Liver (tissue), 9 donors: Measurements from ENCODE around the gene TRNT1. TPM values are rescaled to one million over a fixed set of nuclear protein-coding genes. Genes with fewer than 3 reads are reported as not detected.

ENCODE experiments used
- DNase-seq: peaks from one replicate; pipeline ENCODE4 v3.0.0-alpha.2; 2017; ENCODE audit warnings: low spot score
- H3K27ac ChIP-seq, 2 donors: one replicate each; pipeline ENCODE4 v1.7.0; 2013; ENCODE audit warnings: inconsistent platforms in 2 of 2, low read length in 2 of 2, control low read depth in 1 of 2, low read depth in 1 of 2, mild to moderate bottlenecking in 1 of 2
- H3K27me3 ChIP-seq, 4 donors: one replicate each; pipeline versions ENCODE4 v1.6.1 to v1.7.0; 2013; ENCODE audit warnings: low read length in 3 of 4, inconsistent platforms in 1 of 4, mild to moderate bottlenecking in 1 of 4, moderate library complexity in 1 of 4; ENCODE audit not compliant: control insufficient read depth in 4 of 4, insufficient read depth in 4 of 4
- H3K36me3 ChIP-seq, 4 donors: one replicate each; pipeline versions ENCODE4 v1.6.1 to v1.7.0; 2013; ENCODE audit warnings: low read length in 3 of 4, mild to moderate bottlenecking in 3 of 4, low read depth in 1 of 4, moderate library complexity in 1 of 4; ENCODE audit not compliant: control insufficient read depth in 4 of 4, insufficient read depth in 3 of 4
- H3K4me1 ChIP-seq, 4 donors: one replicate each; pipeline versions ENCODE4 v1.6.1 to v1.7.0; 2013; ENCODE audit warnings: low read length in 3 of 4, mild to moderate bottlenecking in 3 of 4, moderate library complexity in 1 of 4; ENCODE audit not compliant: control insufficient read depth in 4 of 4, insufficient read depth in 4 of 4
- H3K4me3 ChIP-seq, 3 donors: one replicate each; pipeline versions ENCODE4 v1.6.1 to v1.7.0; 2013; ENCODE audit warnings: low read length in 3 of 3, control low read depth in 1 of 3, low read depth in 1 of 3, mild to moderate bottlenecking in 1 of 3
- H3K9ac ChIP-seq, 2 donors: one replicate each; pipeline ENCODE4 v1.7.0; 2013; ENCODE audit warnings: low read length in 2 of 2, mild to moderate bottlenecking in 2 of 2, moderate library complexity in 2 of 2, control low read depth in 1 of 2, low read depth in 1 of 2
- H3K9me3 ChIP-seq, 4 donors: one replicate each; pipeline versions ENCODE4 v1.6.1 to v1.7.0; 2013; ENCODE audit warnings: low read length in 3 of 4; ENCODE audit not compliant: control insufficient read depth in 4 of 4
- EGR1 ChIP-seq, 2 donors: IDR thresholded peaks; 2 replicates each; pipeline ENCODE4 v1.6.1; 2016 to 2018; ENCODE audit warnings: antibody characterized with exemption in 2 of 2, low read depth in 2 of 2
- FOXA1 ChIP-seq: IDR thresholded peaks from 2 replicates; pipeline ENCODE4 v1.6.1; 2016; ENCODE audit warnings: antibody characterized with exemption
- FOXA2 ChIP-seq: IDR thresholded peaks from 2 replicates; pipeline ENCODE4 v1.6.1; 2016; ENCODE audit warnings: antibody characterized with exemption
- GABPA ChIP-seq, 2 donors: IDR thresholded peaks in 1 of 2; conservative IDR thresholded peaks in 1 of 2; 2 replicates each; pipeline ENCODE4 v1.6.1; 2016; ENCODE audit warnings: antibody characterized with exemption in 2 of 2, mild to moderate bottlenecking in 1 of 2, moderate library complexity in 1 of 2
- HNF4A ChIP-seq, 2 donors: conservative IDR thresholded peaks; 2 replicates each; pipeline ENCODE4 v1.6.1; 2016; ENCODE audit warnings: antibody characterized with exemption in 2 of 2, mild to moderate bottlenecking in 2 of 2
- HNF4G ChIP-seq: IDR thresholded peaks from 2 replicates; pipeline ENCODE4 v1.6.1; 2016; ENCODE audit warnings: antibody characterized with exemption
- JUND ChIP-seq, 2 donors: IDR thresholded peaks; 2 replicates each; pipeline ENCODE4 v1.6.1; 2016; ENCODE audit warnings: antibody characterized with exemption in 2 of 2
- NR2F2 ChIP-seq: IDR thresholded peaks from 2 replicates; pipeline ENCODE4 v1.6.1; 2016; ENCODE audit warnings: antibody characterized with exemption
- RAD21 ChIP-seq, 2 donors: IDR thresholded peaks; 2 replicates each; pipeline ENCODE4 v1.6.1; 2016; ENCODE audit warnings: antibody characterized with exemption in 2 of 2, mild to moderate bottlenecking in 2 of 2
- RXRA ChIP-seq, 2 donors: IDR thresholded peaks; 2 replicates each; pipeline ENCODE4 v1.6.1; 2017 to 2018; ENCODE audit warnings: antibody characterized with exemption in 2 of 2, mild to moderate bottlenecking in 1 of 2
- TAF1 ChIP-seq: conservative IDR thresholded peaks from 2 replicates; pipeline ENCODE4 v1.6.1; 2016; ENCODE audit warnings: antibody characterized with exemption, mild to moderate bottlenecking
- YY1 ChIP-seq: IDR thresholded peaks from 2 replicates; pipeline ENCODE4 v1.6.1; 2016; ENCODE audit warnings: antibody characterized with exemption, mild to moderate bottlenecking
- WGBS: extraction: QIAGEN DNeasy Blood & Tissue Kit; methylation state at CpG from one replicate; pipeline ENCODE4 v1.1.7; 2013; 5-methylcytosine and 5-hydroxymethylcytosine counted together
- polyA plus RNA-seq, 2 donors: library from polyadenylated mRNA; stranded (reverse) in 1 of 2; unstranded in 1 of 2; fragments of 200-250 nt in 1 of 2; fragments of >200 nt in 1 of 2; fragmentation: Nextera tagmentation in 1 of 2; extraction: Ambion mirVana in 1 of 2; gene quantifications; one replicate each; pipeline versions ENCODE4 v1.2.1 to v1.2.3, GENCODE V29; 2013 to 2015
- total RNA-seq, 2 donors: library from RNA; depleted of rRNA; stranded (reverse); fragments of >200 nt; gene quantifications; one replicate each; pipeline ENCODE4 v1.2.3, GENCODE V29; 2014
- TF ChIP-seq, protein P1 (sequence below): fragments of 150-350 bp; IDR thresholded peaks from 2 replicates; pipeline ENCODE4 v1.5.1; 2017; ENCODE audit warnings: improper control_type of control experiment, low read depth, low read length; ENCODE audit not compliant: missing input control
- TF ChIP-seq, protein P2 (sequence below): IDR thresholded peaks from 2 replicates; pipeline ENCODE4 v1.6.1; 2016; ENCODE audit warnings: antibody characterized with exemption
- TF ChIP-seq, protein P3 (sequence below): IDR thresholded peaks from 2 replicates; pipeline ENCODE4 v1.6.1; 2016; ENCODE audit warnings: antibody characterized with exemption, mild to moderate bottlenecking
- TF ChIP-seq, protein P4 (sequence below): IDR thresholded peaks from 2 replicates; pipeline ENCODE4 v1.6.1; 2016; ENCODE audit warnings: antibody characterized with exemption
- donor health status: healthy.
- donor health status: healthy.
- donor health status: healthy.
- donor health status: healthy.
- donor health status: healthy.

The TRNT1 gene
- total and polyA plus RNA-seq, 4 donors: 6.4 to 18.2 (median 11.3) TPM

DNA sequence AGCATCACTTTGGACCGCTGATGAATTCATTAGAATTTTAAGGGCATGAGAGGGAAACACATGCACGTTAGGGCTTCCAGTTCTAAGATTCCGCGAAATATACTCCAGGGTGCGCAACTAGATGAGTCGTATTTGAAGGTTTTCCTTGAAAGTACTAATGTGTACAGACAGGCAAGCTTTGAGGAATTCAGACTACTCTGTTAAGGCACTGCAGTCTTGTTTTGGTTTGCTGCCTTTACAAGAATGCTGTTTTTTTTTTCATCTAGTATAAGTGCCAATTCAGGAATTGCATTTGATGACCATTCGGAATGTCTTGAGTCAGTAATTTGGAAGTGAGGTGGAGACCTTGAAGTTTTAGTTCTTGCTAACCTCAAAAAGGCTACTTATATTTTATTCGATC is 19.1 kb downstream of the TRNT1 start:
- Histone ChIP-seq H3K9me3 (no peaks in the 10 kb centered on the region), H3K36me3 (peaks cover 3 to 70% (median 63%) of the 10 kb centered on the region in 4 donors), H3K4me1 (peaks cover 0 to 1% (median 0%) of the 10 kb centered on the region in 4 donors), H3K27me3 (no peaks in the 10 kb centered on the region), H3K9ac (no peak overlapping the region), H3K27ac (no peak overlapping the region), H3K4me3 (no peak overlapping the region)
- DNase-seq: no peak
- WGBS: 96% methylated on average over 8 of the region's 8 CpGs
- TF ChIP-seq, protein P1, sequence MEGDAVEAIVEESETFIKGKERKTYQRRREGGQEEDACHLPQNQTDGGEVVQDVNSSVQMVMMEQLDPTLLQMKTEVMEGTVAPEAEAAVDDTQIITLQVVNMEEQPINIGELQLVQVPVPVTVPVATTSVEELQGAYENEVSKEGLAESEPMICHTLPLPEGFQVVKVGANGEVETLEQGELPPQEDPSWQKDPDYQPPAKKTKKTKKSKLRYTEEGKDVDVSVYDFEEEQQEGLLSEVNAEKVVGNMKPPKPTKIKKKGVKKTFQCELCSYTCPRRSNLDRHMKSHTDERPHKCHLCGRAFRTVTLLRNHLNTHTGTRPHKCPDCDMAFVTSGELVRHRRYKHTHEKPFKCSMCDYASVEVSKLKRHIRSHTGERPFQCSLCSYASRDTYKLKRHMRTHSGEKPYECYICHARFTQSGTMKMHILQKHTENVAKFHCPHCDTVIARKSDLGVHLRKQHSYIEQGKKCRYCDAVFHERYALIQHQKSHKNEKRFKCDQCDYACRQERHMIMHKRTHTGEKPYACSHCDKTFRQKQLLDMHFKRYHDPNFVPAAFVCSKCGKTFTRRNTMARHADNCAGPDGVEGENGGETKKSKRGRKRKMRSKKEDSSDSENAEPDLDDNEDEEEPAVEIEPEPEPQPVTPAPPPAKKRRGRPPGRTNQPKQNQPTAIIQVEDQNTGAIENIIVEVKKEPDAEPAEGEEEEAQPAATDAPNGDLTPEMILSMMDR: no peak
- TF ChIP-seq JUND (IDR thresholded peaks at IDR 0.05): no peak
- no peak for TF ChIP-seq EGR1 (IDR thresholded peaks at IDR 0.05; ENCODE audit: low read depth in 2 of 2)
- TF ChIP-seq, protein P2, sequence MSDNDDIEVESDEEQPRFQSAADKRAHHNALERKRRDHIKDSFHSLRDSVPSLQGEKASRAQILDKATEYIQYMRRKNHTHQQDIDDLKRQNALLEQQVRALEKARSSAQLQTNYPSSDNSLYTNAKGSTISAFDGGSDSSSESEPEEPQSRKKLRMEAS: no peak
- TF ChIP-seq NR2F2: no peak
- TF ChIP-seq HNF4G: no peak
- TF ChIP-seq, protein P3, sequence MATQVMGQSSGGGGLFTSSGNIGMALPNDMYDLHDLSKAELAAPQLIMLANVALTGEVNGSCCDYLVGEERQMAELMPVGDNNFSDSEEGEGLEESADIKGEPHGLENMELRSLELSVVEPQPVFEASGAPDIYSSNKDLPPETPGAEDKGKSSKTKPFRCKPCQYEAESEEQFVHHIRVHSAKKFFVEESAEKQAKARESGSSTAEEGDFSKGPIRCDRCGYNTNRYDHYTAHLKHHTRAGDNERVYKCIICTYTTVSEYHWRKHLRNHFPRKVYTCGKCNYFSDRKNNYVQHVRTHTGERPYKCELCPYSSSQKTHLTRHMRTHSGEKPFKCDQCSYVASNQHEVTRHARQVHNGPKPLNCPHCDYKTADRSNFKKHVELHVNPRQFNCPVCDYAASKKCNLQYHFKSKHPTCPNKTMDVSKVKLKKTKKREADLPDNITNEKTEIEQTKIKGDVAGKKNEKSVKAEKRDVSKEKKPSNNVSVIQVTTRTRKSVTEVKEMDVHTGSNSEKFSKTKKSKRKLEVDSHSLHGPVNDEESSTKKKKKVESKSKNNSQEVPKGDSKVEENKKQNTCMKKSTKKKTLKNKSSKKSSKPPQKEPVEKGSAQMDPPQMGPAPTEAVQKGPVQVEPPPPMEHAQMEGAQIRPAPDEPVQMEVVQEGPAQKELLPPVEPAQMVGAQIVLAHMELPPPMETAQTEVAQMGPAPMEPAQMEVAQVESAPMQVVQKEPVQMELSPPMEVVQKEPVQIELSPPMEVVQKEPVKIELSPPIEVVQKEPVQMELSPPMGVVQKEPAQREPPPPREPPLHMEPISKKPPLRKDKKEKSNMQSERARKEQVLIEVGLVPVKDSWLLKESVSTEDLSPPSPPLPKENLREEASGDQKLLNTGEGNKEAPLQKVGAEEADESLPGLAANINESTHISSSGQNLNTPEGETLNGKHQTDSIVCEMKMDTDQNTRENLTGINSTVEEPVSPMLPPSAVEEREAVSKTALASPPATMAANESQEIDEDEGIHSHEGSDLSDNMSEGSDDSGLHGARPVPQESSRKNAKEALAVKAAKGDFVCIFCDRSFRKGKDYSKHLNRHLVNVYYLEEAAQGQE: no peak
- TF ChIP-seq FOXA2: no peak
- TF ChIP-seq RXRA (IDR thresholded peaks at IDR 0.05): no peak
- no peak for TF ChIP-seq YY1
- TF ChIP-seq FOXA1: no peak
- no peak for TF ChIP-seq HNF4A (conservative IDR thresholded peaks at IDR 0.05)
- TF ChIP-seq RAD21 (IDR thresholded peaks at IDR 0.05): no peak
- TF ChIP-seq GABPA (IDR thresholded peaks at IDR 0.05 in 1 of 2, conservative IDR thresholded peaks at IDR 0.05 in 1 of 2): no peak
- TF ChIP-seq, protein P4, sequence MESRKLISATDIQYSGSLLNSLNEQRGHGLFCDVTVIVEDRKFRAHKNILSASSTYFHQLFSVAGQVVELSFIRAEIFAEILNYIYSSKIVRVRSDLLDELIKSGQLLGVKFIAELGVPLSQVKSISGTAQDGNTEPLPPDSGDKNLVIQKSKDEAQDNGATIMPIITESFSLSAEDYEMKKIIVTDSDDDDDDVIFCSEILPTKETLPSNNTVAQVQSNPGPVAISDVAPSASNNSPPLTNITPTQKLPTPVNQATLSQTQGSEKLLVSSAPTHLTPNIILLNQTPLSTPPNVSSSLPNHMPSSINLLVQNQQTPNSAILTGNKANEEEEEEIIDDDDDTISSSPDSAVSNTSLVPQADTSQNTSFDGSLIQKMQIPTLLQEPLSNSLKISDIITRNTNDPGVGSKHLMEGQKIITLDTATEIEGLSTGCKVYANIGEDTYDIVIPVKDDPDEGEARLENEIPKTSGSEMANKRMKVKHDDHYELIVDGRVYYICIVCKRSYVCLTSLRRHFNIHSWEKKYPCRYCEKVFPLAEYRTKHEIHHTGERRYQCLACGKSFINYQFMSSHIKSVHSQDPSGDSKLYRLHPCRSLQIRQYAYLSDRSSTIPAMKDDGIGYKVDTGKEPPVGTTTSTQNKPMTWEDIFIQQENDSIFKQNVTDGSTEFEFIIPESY: no peak
- no peak for TF ChIP-seq TAF1

DNA sequence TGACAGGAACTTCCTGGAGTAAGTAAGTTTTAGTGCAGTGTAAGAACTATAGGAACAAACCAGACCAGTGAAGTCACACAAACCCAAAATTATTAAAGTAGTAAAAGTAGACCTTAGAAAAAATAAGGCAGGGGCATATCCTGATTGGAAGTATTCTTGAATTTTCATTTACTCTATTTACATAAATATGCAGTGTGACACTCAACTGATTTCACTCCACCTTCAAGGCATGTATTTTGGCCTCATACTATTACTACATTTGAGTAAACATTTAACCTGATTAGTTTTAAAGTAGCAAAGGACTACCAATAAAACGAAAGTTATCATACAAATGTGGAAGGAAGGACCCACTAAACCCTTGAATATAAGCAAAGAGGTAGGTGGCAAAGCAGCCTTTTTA is 22.8 kb downstream of the TRNT1 start:
- no peak for DNase-seq
- Histone ChIP-seq H3K9me3 (no peaks in the 10 kb centered on the region), H3K4me1 (peaks cover 0 to 2% (median 0%) of the 10 kb centered on the region in 4 donors), H3K4me3 (no peak overlapping the region), H3K9ac (no peak overlapping the region), H3K36me3 (peaks cover 0 to 76% (median 73%) of the 10 kb centered on the region in 4 donors), H3K27ac (no peak overlapping the region), H3K27me3 (no peaks in the 10 kb centered on the region)
- 73% methylated on average over 1 of the region's 1 CpG for WGBS
- TF ChIP-seq RAD21 (IDR thresholded peaks at IDR 0.05): no peak
